Activated CD8-positive, alpha-beta memory T cell treated with anti-CD3 and anti-CD28 coated beads for 4 hours (primary cell): Measurements from ENCODE around the gene DTX3.
"Not testable (repeated sequence)": the region's sequence is repeated elsewhere in the genome, so short reads cannot be mapped to it uniquely, and the experiment has no call there.

Experiments
- DNase-seq, 2 donors: peaks; one replicate each; pipeline ENCODE4 v3.0.0-alpha.2; 2020; ENCODE audit warnings: low read depth in 2 of 2

Gene DTX3, protein sequence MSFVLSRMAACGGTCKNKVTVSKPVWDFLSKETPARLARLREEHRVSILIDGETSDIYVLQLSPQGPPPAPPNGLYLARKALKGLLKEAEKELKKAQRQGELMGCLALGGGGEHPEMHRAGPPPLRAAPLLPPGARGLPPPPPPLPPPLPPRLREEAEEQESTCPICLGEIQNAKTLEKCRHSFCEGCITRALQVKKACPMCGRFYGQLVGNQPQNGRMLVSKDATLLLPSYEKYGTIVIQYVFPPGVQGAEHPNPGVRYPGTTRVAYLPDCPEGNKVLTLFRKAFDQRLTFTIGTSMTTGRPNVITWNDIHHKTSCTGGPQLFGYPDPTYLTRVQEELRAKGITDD

DNA sequence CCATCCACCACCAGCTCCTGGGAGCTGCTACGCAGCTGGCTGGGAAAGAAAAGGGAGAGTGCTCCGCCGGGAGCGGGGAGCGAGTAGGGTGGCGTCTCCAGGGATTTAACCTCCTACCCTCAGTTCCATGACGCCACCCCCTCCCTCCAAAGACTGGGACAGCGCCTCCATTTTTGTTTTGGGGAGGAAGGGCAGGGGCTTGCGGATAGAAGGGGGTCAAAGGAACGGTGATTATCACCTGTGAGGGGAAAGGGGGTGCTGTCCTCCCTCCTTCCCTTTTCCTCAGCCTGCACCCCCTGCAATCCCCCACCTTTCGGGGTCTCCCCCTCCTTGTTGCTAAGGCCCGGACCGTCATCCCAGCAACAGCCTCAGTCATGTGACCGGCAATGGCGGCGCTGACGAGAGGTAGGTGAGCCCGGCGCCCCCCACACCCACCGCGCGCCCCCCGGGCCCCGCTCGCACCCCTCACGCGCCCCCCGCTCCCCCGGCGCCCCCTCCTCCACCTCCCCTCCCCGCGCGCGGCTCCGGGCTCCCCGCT lies at the start of gene DTX3:
TSS of gene DTX3 (plus strand) at position 371 of the 538 bp plus-strand sequence. CDS start 1,694 bp downstream, outside the sequence.
- no peak for DNase-seq

DNA sequence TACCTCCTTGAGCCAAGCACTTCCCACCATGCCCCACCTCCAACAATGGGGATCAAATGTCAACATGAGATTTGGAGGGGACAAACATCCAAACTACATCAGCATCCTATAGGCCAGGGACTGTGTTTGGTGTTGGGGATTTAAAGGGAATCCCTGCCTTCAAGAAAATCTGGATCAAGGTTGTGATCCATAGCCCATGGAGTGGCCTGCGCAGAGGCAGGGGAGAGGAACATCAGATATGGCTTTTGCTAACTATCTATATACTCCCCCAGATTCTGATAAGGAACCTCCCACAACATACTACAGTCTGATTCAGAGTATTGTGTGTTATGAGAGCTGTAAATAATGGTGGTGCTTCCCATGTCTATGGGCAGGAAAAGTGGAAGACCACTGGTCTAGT lies 49.7 kb upstream of the DTX3 start:
- DNase-seq: no peak

GRCh38 chr12:57558864-57559263 lies 45.8 kb upstream of the DTX3 start:
- no peak for DNase-seq

DNA sequence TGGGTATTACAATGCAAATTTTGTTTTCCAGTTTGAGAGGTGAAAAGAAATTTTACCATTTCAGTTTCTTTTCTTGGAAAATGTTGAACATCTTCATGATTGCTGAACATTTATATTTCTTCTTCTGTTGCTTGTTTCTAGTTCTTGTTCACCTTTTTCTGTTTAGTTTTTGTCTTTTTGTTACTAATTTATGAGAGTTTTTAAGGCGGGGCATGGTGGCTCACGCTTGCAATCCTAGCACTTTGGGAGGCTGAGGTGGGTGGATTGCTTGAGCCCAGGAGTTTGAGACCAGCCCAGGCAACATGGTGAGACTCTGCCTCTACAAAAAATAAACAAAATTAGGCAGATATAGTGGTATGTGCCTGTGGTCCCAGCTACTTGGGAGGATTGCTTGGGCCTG lies 44.1 kb upstream of the DTX3 start:
- DNase-seq: no peak

DNA sequence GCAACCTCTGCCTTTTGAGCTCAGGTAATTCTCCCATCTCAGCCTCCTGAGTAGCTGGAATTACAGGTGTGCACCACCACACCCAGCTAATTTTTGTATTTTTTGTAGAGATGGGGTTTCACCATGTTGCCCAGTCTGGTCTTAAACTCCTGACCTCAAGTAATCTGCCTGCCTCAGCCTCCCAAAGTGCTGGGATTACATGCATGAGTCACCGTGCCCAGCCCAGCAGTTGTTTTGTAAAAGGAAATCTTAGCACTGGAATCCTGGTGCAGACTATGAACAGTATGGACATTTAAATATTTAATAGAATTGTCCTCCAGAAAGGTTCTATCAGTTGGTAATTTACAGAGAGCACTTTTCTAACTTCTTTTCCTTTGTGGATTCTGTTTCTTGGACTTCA lies 43.5 kb upstream of the DTX3 start:
- DNase-seq: not testable (repeated sequence)

GRCh38 chr12:57563358-57563757 lies 41.3 kb upstream of the DTX3 start:
- DNase-seq: no peak

DNA sequence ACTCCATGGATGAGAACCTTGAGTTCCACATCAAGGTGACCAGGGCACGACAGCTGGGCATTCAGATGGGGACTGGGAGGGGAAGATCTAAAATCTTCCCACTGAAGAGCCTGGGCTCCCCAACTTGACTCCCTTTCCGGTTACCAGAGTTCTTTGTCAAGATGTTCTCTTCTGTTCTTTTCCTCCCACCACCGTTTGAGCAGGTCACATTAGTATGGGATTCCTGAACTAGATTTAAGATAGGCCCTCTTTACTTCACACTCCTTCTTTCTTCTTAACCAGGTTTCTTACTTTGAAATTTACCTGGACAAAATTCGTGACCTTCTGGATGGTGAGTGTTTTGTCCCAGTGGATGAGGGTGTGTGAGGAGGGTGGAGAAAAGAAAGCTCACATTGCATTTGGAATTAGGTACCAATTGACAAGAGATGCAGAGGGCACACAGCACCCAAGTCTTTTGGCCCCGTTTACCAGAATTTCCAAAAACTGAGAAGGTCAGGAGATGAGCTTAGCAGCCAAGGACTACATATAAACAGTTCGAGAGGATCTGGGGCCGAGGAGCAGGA lies 40.4 kb upstream of the DTX3 start:
- DNase-seq: no peak

DNA sequence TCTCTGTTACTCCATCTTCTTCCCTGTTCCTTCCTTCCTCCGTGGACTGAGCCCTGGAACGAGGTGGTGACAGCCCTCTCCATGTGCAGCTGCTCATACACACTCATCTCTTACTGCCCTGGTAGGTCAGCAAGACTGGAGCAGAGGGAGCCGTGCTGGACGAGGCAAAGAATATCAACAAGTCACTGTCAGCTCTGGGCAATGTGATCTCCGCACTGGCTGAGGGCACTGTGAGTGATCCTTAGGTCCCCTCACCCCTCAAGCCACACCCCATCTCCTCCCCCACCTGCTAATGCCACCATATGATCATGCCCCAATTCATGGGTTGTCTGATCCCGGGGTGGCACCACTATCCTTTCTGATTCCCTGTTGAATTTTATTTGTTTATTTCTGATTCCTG lies 35.8 kb upstream of the DTX3 start:
- no peak for DNase-seq

DNA sequence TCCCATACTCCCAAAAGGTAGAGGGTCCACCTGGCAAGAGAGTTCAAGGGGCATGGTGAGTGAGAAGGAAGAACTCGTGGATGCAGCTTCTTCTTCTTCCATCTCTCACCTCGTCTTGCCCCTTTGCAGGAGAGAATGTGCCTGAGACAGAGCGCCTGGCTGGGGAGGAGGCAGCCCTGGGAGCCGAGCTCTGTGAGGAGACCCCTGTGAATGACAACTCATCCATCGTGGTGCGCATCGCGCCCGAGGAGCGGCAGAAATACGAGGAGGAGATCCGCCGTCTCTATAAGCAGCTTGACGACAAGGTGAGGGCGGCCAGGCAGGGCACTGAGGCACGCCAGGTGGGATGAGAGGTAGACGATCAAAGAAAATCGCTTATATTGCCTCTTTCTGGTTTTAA lies 34.8 kb upstream of the DTX3 start:
- no peak for DNase-seq

- not testable (repeated sequence) for DNase-seq
Measured at GRCh38 chr12:57570438-57570837, 34.2 kb upstream of the DTX3 start.

- no peak for DNase-seq
Measured at GRCh38 chr12:57571926-57572762, 32.5 kb upstream of the DTX3 start.

DNA sequence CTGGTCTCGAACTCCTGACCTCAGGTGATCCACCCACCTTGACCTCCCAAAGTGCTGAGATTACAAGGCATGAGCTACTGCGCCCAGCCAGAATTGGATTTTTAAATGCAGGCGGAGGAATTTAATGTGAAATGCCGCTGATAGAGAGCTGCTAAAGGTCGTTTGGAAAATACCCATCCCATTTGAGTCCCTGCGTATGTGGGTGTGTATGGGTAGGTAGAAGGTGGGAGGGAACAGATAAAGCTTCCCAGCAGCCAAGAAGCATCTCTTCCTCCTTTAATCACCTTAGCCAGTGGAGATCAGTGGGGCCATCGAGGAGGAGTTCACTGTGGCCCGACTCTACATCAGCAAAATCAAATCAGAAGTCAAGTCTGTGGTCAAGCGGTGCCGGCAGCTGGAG lies 29.8 kb upstream of the DTX3 start:
- DNase-seq: no peak

DNA sequence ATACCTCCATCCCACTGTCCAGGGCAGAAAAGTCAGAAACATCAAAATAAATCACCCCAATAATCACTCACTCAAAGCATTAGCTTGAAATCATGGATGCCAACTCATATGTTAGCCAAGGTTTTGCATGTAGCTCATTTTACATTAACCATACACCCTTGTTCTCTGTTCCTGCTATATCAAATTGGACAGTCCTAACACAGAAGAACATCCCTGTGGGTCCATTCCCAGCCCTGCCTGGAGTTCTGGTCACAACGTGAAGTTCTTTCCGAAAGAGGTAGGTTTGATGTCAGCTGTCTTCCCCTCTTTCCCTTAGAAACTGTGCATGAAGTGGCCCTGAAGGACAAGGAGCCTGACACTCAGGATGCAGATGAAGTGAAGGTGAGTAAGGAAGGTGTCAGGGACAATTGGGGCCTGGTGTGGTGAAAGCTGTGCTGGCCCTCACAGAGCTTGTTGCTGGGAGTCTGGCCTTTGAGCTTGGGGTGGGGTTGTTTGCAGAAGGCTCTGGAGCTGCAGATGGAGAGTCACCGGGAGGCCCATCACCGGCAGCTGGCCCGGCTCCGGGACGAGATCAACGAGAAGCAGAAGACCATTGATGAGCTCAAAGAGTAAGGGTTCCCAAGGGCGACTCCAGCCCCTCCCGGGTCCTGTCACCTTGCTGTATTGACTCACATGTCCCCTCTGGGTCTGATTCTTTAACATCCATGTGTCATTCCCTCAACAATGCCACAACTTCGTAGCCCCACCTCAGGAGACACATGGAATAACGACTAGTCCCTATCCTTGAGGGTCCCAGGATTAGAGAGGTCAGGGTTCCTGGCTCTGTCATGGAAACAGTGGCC lies 28.6 kb upstream of the DTX3 start:
- no peak for DNase-seq

DNA sequence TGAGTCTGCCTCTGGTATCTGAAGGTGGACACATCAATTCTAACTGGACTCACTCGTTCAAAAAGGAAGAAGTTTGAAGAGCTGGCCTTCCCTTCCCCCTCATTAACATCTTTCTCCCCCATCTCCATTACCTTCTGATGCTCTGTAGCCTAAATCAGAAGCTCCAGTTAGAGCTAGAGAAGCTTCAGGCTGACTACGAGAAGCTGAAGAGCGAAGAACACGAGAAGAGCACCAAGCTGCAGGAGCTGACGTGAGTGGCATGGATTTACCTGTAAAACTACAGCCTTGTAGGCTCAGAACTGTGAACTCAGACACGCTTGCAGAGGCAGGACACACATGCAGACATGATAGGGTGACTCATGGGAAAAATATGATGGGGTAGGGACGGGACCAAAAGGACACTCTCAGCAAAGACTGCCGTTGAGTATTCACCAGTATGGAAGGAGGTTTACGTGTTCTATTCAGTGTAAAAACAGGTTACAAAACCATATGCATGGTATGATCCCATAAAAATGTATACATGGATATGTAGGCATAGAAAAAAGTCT lies 27.9 kb upstream of the DTX3 start:
- no peak for DNase-seq

- DNase-seq: no peak
Measured at GRCh38 chr12:57577981-57578758, 26.5 kb upstream of the DTX3 start.

DNA sequence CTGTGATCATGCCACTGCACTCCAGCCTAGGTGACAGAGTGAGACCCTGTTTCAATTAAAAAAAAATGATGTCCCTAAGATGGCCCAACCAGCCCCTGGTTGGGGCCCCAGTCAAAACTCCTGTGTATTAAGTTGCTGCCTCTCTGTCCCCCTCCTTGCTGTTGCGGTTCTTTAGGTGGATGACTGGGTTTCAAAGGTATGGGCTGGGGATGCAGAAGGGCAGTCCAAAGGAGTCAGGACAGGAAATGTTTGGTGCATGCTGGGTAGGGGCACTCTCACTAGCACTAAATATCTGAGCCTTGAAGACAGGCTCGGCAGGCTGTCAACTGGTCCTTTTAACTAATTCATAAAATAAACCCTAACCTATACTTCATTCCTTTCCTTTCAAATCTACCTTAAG lies 25.6 kb upstream of the DTX3 start:
- DNase-seq: no peak

GRCh38 chr12:57579677-57580465 lies 24.8 kb upstream of the DTX3 start:
- DNase-seq: no peak

DNA sequence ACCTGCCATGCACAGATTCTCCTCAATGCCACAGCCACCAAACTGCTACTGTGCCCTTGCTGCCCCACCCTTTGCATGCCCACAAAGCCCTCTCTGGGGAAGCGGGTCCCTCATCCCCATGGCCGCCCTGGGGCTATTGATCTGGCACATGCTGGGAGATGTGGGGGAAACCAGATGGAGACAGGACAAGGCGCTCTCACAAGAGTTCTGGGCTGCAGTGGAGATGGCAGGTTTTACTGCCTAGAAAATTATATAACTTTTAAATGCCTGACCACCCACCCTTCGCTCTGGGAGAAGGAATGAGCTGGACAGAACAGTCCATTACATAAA lies 24.2 kb upstream of the DTX3 start:
- DNase-seq: no peak

- no peak for DNase-seq
Measured at GRCh38 chr12:57581802-57582201, 22.8 kb upstream of the DTX3 start.

DNA sequence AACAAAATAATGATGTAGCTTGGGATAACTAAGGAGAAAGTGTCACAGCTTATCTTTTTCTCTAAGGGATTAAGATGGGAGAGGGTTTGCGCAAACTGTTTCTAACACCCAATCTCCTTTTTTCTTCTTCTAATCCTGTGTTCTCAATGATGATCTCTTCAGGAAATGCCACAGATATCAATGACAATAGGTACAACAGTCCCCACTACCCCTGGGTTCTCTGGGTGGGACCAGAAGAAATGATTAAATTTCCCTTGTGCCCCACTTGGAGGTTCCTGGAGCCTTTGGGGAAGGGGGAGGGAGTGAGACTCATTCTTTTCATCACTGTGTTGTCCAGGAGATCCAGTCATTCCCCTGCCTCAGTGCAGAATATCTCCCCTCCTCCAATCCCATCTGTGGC lies 22.2 kb upstream of the DTX3 start:
- DNase-seq: no peak
